WTC11 (cell line): ENCODE measurements around the gene RASGRF1. TPM values are rescaled to one million over a fixed set of nuclear protein-coding genes. Genes with fewer than 3 reads are reported as not detected.

Experiments used
- ATAC-seq: fragments of 200-7000 bp; cut with Tn5 transposase; 2 replicates; pipeline ENCODE4 v1.10.0; 2021; ENCODE audit warnings: mild to moderate bottlenecking, moderate library complexity
- CTCF ChIA-PET: fragments of 300-600 bp; sonication (Branson Sonifier 250); formaldehyde crosslinking; loops from one replicate; lab custom pipeline; 2021; ENCODE audit warnings: antibody characterized with exemption; lab: Charles Lee
- POLR2A ChIA-PET: fragments of 350-600 bp; sonication (Branson Sonifier 250); formaldehyde crosslinking; loops from one replicate; lab custom pipeline; 2021; ENCODE audit warnings: antibody characterized with exemption; lab: Charles Lee
- DNase-seq: peaks from one replicate; pipeline ENCODE4 v3.0.0; 2021; ENCODE audit warnings: low spot score
- H3K27ac Mint-ChIP-seq: 2 replicates; pipeline ENCODE4 v1.8.0; 2021; ENCODE audit warnings: mixed read lengths
- H3K27me3 Mint-ChIP-seq: 2 replicates; pipeline ENCODE4 v1.8.0; 2021; ENCODE audit warnings: low read depth, mild to moderate bottlenecking, moderate library complexity, mixed read lengths
- H3K36me3 Mint-ChIP-seq: 2 replicates; pipeline ENCODE4 v1.8.0; 2021; ENCODE audit warnings: mixed read lengths
- H3K4me1 Mint-ChIP-seq: 2 replicates; pipeline ENCODE4 v1.8.0; 2022; ENCODE audit warnings: mixed read lengths
- H3K4me3 Mint-ChIP-seq: 2 replicates; pipeline ENCODE4 v1.8.0; 2021; ENCODE audit warnings: mild to moderate bottlenecking, moderate library complexity, mixed read lengths
- H3K9me3 Mint-ChIP-seq: 2 replicates; pipeline ENCODE4 v1.8.0; 2021; ENCODE audit warnings: mixed read lengths
- ATF1 ChIP-seq: sonication (generic); formaldehyde crosslinking; IDR thresholded peaks from 2 replicates; pipeline ENCODE4 v1.8.1; 2023; ENCODE audit warnings: mild to moderate bottlenecking, moderate library complexity, missing genetic modification reagents
- ATF3 ChIP-seq: sonication (generic); formaldehyde crosslinking; conservative IDR thresholded peaks from 2 replicates; pipeline ENCODE4 v1.8.1; 2022; ENCODE audit warnings: mild to moderate bottlenecking, missing genetic modification reagents
- ATF6 ChIP-seq: sonication (generic); formaldehyde crosslinking; IDR thresholded peaks from 2 replicates; pipeline ENCODE4 v1.8.1; 2023; ENCODE audit warnings: mild to moderate bottlenecking, missing genetic modification reagents
- CREB1 ChIP-seq: sonication (generic); formaldehyde crosslinking; IDR thresholded peaks from 2 replicates; pipeline ENCODE4 v1.8.0; 2023; ENCODE audit warnings: mild to moderate bottlenecking, missing genetic modification reagents
- CREM ChIP-seq: sonication (generic); formaldehyde crosslinking; IDR thresholded peaks from 2 replicates; pipeline ENCODE4 v1.8.1; 2022; ENCODE audit warnings: mild to moderate bottlenecking, missing genetic modification reagents, moderate library complexity
- E2F1 ChIP-seq: sonication (generic); formaldehyde crosslinking; IDR thresholded peaks from 2 replicates; pipeline ENCODE4 v1.8.0; 2022; ENCODE audit warnings: mild to moderate bottlenecking, missing genetic modification reagents
- IRF2 ChIP-seq: sonication (generic); formaldehyde crosslinking; IDR thresholded peaks from 2 replicates; pipeline ENCODE4 v1.8.0; 2022; ENCODE audit warnings: low read depth, missing genetic modification reagents, borderline replicate concordance
- MAX ChIP-seq: sonication (generic); formaldehyde crosslinking; IDR thresholded peaks from 2 replicates; pipeline ENCODE4 v1.8.0; 2022; ENCODE audit warnings: mild to moderate bottlenecking, missing genetic modification reagents
- SMAD3 ChIP-seq: sonication (generic); formaldehyde crosslinking; IDR thresholded peaks from 2 replicates; pipeline ENCODE4 v1.8.0; 2022; ENCODE audit warnings: missing genetic modification reagents, mild to moderate bottlenecking, borderline replicate concordance
- USF1 ChIP-seq: sonication (generic); formaldehyde crosslinking; IDR thresholded peaks from 2 replicates; pipeline ENCODE4 v1.8.0; 2022; ENCODE audit warnings: mild to moderate bottlenecking, missing genetic modification reagents
- USF2 ChIP-seq: sonication (generic); formaldehyde crosslinking; IDR thresholded peaks from 2 replicates; pipeline ENCODE4 v1.8.1; 2023; ENCODE audit warnings: mild to moderate bottlenecking, missing genetic modification reagents, moderate library complexity
- ZMAT4 ChIP-seq: fragments of 250-450 bp; sonication (Bioruptor Pico); IDR thresholded peaks from 2 replicates; pipeline ENCODE4 v1.9.0; 2021; ENCODE audit warnings: mild to moderate bottlenecking
- ZNF219 ChIP-seq: sonication (generic); formaldehyde crosslinking; IDR thresholded peaks from 2 replicates; pipeline ENCODE4 v1.8.0; 2023; ENCODE audit warnings: missing genetic modification reagents, mild to moderate bottlenecking, borderline replicate concordance
- ZNF232 ChIP-seq: sonication (generic); formaldehyde crosslinking; IDR thresholded peaks from 2 replicates; pipeline ENCODE4 v1.8.0; 2022; ENCODE audit warnings: mild to moderate bottlenecking, missing genetic modification reagents
- ZNF425 ChIP-seq: fragments of 250-450 bp; sonication (Bioruptor Pico); conservative IDR thresholded peaks from 2 replicates; pipeline ENCODE4 v1.9.0; 2021; ENCODE audit warnings: mild to moderate bottlenecking
- total RNA-seq: library from RNA; stranded (reverse); gene quantifications from 3 replicates; pipeline ENCODE4 v1.2.3, GENCODE V29; 2021
- TF ChIP-seq, protein P1 (sequence below): fragments of 200-600 bp; IDR thresholded peaks from 2 replicates; pipeline ENCODE4 v1.8.0; 2022; ENCODE audit warnings: antibody characterized with exemption
- TF ChIP-seq, protein P2 (sequence below): sonication (generic); formaldehyde crosslinking; conservative IDR thresholded peaks from 2 replicates; pipeline ENCODE4 v1.8.1; 2023; ENCODE audit warnings: mild to moderate bottlenecking, low read depth, missing genetic modification reagents, moderate library complexity
- TF ChIP-seq, protein P3 (sequence below): sonication (generic); formaldehyde crosslinking; IDR thresholded peaks from 2 replicates; pipeline ENCODE4 v1.8.1; 2023; ENCODE audit warnings: mild to moderate bottlenecking, moderate library complexity, missing genetic modification reagents

Gene RASGRF1
- total RNA-seq, 1 experiment from 2014 or later, result 0.85 TPM

DNA sequence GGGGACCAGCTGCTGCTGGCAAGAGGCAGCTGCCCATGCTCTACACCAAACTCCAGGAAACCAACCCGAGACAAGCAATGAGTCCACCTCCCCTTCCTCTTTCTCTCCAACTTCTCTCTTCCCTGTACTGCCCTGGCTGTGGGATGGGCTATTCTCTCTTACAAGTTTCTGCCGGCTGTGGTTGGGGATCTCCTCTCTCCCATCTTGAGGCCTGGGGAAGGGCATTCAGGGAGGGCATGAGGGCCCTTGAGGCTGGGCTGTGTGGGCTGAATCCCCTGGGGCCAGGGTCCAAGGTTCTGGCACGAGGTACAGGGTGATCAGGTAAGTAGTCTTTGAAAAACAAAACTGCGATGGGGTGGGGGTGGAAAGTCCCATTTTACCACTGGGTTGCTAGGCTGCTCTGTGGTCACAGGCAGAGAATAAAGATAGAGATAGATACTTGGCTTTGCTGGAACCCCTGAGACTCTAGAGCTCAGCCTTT lies 113.4 kb downstream of the RASGRF1 start:
- ATAC-seq (no peak), DNase-seq (no peak)
- TF ChIP-seq CREB1 (CRISPR knock-in tag) (no peak), SMAD3 (CRISPR knock-in tag) (no peak), USF1 (CRISPR knock-in tag) (no peak), ATF3 (no peak), MAX (no peak), ATF1 (CRISPR knock-in tag) (no peak), USF2 (CRISPR knock-in tag) (no peak), ZMAT4 (no peak), ZNF232 (CRISPR knock-in tag) (no peak), ZNF219 (no peak)
- Mint-ChIP-seq H3K4me1 (peaks cover 16% of the 10 kb centered on the region), H3K36me3 (no peaks in the 10 kb centered on the region), H3K4me3 (no peak overlapping the region), H3K9me3 (no peaks in the 10 kb centered on the region), H3K27ac (no peak overlapping the region), H3K27me3 (peaks cover 16% of the 10 kb centered on the region)
- CTCF ChIA-PET, result interaction anchor here (1.2 to 5.5 kb wide), 3 partner anchors 9 to 68 kb away, joined by 3 to 87 read pairs (median 69); no protein-coding TSS in a partner anchor
- POLR2A ChIA-PET, result no interaction called here

DNA sequence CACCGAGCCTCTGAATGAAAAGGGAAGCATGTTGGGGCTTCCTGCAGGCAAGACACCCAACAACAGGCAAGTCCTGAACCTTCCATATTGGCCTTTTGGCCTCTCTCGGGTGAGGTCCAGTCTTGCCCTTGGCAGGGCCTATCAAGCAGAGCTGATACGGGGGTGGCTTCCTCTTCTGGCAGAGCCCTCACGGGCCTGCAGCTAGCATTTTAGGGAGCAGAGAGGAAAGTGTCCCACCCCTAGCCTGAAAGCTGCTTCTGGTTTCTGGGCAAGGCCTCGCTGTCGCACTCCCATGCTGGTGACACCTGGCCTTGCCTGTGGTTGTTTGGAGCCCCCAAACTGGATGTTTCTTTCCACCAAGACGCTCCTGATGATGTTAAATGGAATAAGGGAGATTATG lies 113.9 kb downstream of the RASGRF1 start:
- no peaks in the 10 kb centered on the region for H3K9me3 Mint-ChIP-seq
- peaks cover 18% of the 10 kb centered on the region for H3K4me1 Mint-ChIP-seq
- DNase-seq (no peak), ATAC-seq (no peak)
- no peak overlapping the region for H3K4me3 Mint-ChIP-seq
- POLR2A ChIA-PET, result no interaction called here
- H3K27me3 Mint-ChIP-seq, result peaks cover 16% of the 10 kb centered on the region
- TF ChIP-seq, protein P1, sequence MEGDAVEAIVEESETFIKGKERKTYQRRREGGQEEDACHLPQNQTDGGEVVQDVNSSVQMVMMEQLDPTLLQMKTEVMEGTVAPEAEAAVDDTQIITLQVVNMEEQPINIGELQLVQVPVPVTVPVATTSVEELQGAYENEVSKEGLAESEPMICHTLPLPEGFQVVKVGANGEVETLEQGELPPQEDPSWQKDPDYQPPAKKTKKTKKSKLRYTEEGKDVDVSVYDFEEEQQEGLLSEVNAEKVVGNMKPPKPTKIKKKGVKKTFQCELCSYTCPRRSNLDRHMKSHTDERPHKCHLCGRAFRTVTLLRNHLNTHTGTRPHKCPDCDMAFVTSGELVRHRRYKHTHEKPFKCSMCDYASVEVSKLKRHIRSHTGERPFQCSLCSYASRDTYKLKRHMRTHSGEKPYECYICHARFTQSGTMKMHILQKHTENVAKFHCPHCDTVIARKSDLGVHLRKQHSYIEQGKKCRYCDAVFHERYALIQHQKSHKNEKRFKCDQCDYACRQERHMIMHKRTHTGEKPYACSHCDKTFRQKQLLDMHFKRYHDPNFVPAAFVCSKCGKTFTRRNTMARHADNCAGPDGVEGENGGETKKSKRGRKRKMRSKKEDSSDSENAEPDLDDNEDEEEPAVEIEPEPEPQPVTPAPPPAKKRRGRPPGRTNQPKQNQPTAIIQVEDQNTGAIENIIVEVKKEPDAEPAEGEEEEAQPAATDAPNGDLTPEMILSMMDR, result no peak
- TF ChIP-seq, protein P2, sequence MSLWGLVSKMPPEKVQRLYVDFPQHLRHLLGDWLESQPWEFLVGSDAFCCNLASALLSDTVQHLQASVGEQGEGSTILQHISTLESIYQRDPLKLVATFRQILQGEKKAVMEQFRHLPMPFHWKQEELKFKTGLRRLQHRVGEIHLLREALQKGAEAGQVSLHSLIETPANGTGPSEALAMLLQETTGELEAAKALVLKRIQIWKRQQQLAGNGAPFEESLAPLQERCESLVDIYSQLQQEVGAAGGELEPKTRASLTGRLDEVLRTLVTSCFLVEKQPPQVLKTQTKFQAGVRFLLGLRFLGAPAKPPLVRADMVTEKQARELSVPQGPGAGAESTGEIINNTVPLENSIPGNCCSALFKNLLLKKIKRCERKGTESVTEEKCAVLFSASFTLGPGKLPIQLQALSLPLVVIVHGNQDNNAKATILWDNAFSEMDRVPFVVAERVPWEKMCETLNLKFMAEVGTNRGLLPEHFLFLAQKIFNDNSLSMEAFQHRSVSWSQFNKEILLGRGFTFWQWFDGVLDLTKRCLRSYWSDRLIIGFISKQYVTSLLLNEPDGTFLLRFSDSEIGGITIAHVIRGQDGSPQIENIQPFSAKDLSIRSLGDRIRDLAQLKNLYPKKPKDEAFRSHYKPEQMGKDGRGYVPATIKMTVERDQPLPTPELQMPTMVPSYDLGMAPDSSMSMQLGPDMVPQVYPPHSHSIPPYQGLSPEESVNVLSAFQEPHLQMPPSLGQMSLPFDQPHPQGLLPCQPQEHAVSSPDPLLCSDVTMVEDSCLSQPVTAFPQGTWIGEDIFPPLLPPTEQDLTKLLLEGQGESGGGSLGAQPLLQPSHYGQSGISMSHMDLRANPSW (CRISPR knock-in tag), result no peak
- no peak for TF ChIP-seq E2F1 (CRISPR knock-in tag)
- TF ChIP-seq ZNF232 (CRISPR knock-in tag), result no peak
- TF ChIP-seq IRF2 (CRISPR knock-in tag), result no peak
- no peak for TF ChIP-seq ATF6 (CRISPR knock-in tag)
- TF ChIP-seq CREM (CRISPR knock-in tag), result no peak
- no peak for TF ChIP-seq ZNF425 (CRISPR knock-in tag)
- TF ChIP-seq, protein P3, sequence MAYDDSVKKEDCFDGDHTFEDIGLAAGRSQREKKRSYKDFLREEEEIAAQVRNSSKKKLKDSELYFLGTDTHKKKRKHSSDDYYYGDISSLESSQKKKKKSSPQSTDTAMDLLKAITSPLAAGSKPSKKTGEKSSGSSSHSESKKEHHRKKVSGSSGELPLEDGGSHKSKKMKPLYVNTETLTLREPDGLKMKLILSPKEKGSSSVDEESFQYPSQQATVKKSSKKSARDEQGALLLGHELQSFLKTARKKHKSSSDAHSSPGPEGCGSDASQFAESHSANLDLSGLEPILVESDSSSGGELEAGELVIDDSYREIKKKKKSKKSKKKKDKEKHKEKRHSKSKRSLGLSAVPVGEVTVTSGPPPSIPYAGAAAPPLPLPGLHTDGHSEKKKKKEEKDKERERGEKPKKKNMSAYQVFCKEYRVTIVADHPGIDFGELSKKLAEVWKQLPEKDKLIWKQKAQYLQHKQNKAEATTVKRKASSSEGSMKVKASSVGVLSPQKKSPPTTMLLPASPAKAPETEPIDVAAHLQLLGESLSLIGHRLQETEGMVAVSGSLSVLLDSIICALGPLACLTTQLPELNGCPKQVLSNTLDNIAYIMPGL, result no peak
- no peaks in the 10 kb centered on the region for H3K36me3 Mint-ChIP-seq
- CTCF ChIA-PET, result interaction anchor here (1.1 to 5.5 kb wide), 4 partner anchors 9 to 68 kb away, joined by 3 to 69 read pairs (median 4); partner anchors contain the start of gene CTSH
- H3K27ac Mint-ChIP-seq, result no peak overlapping the region
